ENCODE results near the gene CRYAB.
"Not testable (repeated sequence)": the region's sequence is repeated elsewhere in the genome, so short reads cannot be mapped to it uniquely, and the experiment has no call there.

CRYAB gene

GRCh38 chr11:111933872-111934271 is 22.3 kb upstream of the CRYAB start:
- Histone ChIP-seq H3K9me3 (ENCODE audit: insufficient read depth, low read length) (no peaks in the 10 kb centered on the region), H3K4me1 (ENCODE audit: insufficient read depth, insufficient read length) (no peaks in the 10 kb centered on the region), H3K36me3 (ENCODE audit: insufficient read depth, insufficient read length, low read length) (no peaks in the 10 kb centered on the region), H3K27me3 (ENCODE audit: insufficient read depth, insufficient read length) (no peaks in the 10 kb centered on the region), H3K4me3 (ENCODE audit: insufficient read length, low read depth) (no peak overlapping the region), H3K9ac (ENCODE audit: insufficient read length, low read depth) (no peak overlapping the region)
- no peak for TF ChIP-seq SUZ12 (IDR thresholded peaks at IDR 0.05; ENCODE audit: extremely low read depth, insufficient read depth, insufficient read length)
- TF ChIP-seq ZNF274 (IDR thresholded peaks at IDR 0.05; ENCODE audit: low read depth, low read length), result no peak
- no peak for TF ChIP-seq YY1 (IDR thresholded peaks at IDR 0.05; ENCODE audit: insufficient read depth, insufficient read length)
- no peak for DNase-seq (ENCODE audit: low read depth, low spot score)

GRCh38 chr11:111933176-111933575 is 21.6 kb upstream of the CRYAB start:
- DNase-seq (ENCODE audit: low read depth, low spot score); H3K9me3 ChIP-seq (ENCODE audit: insufficient read depth, low read length); H3K27me3 ChIP-seq (ENCODE audit: insufficient read depth, insufficient read length); H3K4me3 ChIP-seq (ENCODE audit: insufficient read length, low read depth); H3K9ac ChIP-seq (ENCODE audit: insufficient read length, low read depth); H3K36me3 ChIP-seq (ENCODE audit: insufficient read depth, insufficient read length, low read length); H3K4me1 ChIP-seq (ENCODE audit: insufficient read depth, insufficient read length): not testable (repeated sequence)

GRCh38 chr11:111932611-111932950 is 21.0 kb upstream of the CRYAB start:
- Histone ChIP-seq H3K36me3 (ENCODE audit: insufficient read depth, insufficient read length, low read length) (no peaks in the 10 kb centered on the region), H3K9me3 (ENCODE audit: insufficient read depth, low read length) (no peaks in the 10 kb centered on the region), H3K27me3 (ENCODE audit: insufficient read depth, insufficient read length) (no peaks in the 10 kb centered on the region), H3K4me3 (ENCODE audit: insufficient read length, low read depth) (no peak overlapping the region), H3K4me1 (ENCODE audit: insufficient read depth, insufficient read length) (no peaks in the 10 kb centered on the region), H3K9ac (ENCODE audit: insufficient read length, low read depth) (no peak overlapping the region)
- TF ChIP-seq ZNF274 (IDR thresholded peaks at IDR 0.05; ENCODE audit: low read depth, low read length) (no peak), YY1 (IDR thresholded peaks at IDR 0.05; ENCODE audit: insufficient read depth, insufficient read length) (no peak), SUZ12 (IDR thresholded peaks at IDR 0.05; ENCODE audit: extremely low read depth, insufficient read depth, insufficient read length) (no peak)
- DNase-seq (ENCODE audit: low read depth, low spot score), result no peak

- Histone ChIP-seq H3K36me3 (ENCODE audit: insufficient read depth, insufficient read length, low read length) (no peaks in the 10 kb centered on the region), H3K4me3 (ENCODE audit: insufficient read length, low read depth) (no peak overlapping the region), H3K4me1 (ENCODE audit: insufficient read depth, insufficient read length) (no peaks in the 10 kb centered on the region), H3K27me3 (ENCODE audit: insufficient read depth, insufficient read length) (no peaks in the 10 kb centered on the region), H3K9me3 (ENCODE audit: insufficient read depth, low read length) (no peaks in the 10 kb centered on the region), H3K9ac (ENCODE audit: insufficient read length, low read depth) (no peak overlapping the region)
- DNase-seq (ENCODE audit: low read depth, low spot score), result no peak
- TF ChIP-seq SUZ12 (IDR thresholded peaks at IDR 0.05; ENCODE audit: extremely low read depth, insufficient read depth, insufficient read length), result no peak
- no peak for TF ChIP-seq ZNF274 (IDR thresholded peaks at IDR 0.05; ENCODE audit: low read depth, low read length)
- no peak for TF ChIP-seq YY1 (IDR thresholded peaks at IDR 0.05; ENCODE audit: insufficient read depth, insufficient read length)
Observed at GRCh38 chr11:111930472-111930871, 18.9 kb upstream of the CRYAB start.

GRCh38 chr11:111926505-111927391 is 15.2 kb upstream of the CRYAB start:
- H3K4me3 ChIP-seq (ENCODE audit: insufficient read length, low read depth), result peak overlapping the region; percentile 43
- H3K27me3 ChIP-seq (ENCODE audit: insufficient read depth, insufficient read length), result no peaks in the 10 kb centered on the region
- H3K36me3 ChIP-seq (ENCODE audit: insufficient read depth, insufficient read length, low read length), result no peaks in the 10 kb centered on the region
- TF ChIP-seq ZNF274 (IDR thresholded peaks at IDR 0.05; ENCODE audit: low read depth, low read length) (no peak), YY1 (IDR thresholded peaks at IDR 0.05; ENCODE audit: insufficient read depth, insufficient read length) (no peak), SUZ12 (IDR thresholded peaks at IDR 0.05; ENCODE audit: extremely low read depth, insufficient read depth, insufficient read length) (no peak)
- no peaks in the 10 kb centered on the region for H3K9me3 ChIP-seq (ENCODE audit: insufficient read depth, low read length)
- no peaks in the 10 kb centered on the region for H3K4me1 ChIP-seq (ENCODE audit: insufficient read depth, insufficient read length)
- peak; percentile 94 for DNase-seq (ENCODE audit: low read depth, low spot score)
- peak overlapping the region; percentile 77 for H3K9ac ChIP-seq (ENCODE audit: insufficient read length, low read depth)

- Histone ChIP-seq H3K9ac (ENCODE audit: insufficient read length, low read depth) (peak overlapping the region; percentile 77), H3K27me3 (ENCODE audit: insufficient read depth, insufficient read length) (no peaks in the 10 kb centered on the region), H3K4me1 (ENCODE audit: insufficient read depth, insufficient read length) (no peaks in the 10 kb centered on the region), H3K36me3 (ENCODE audit: insufficient read depth, insufficient read length, low read length) (no peaks in the 10 kb centered on the region), H3K9me3 (ENCODE audit: insufficient read depth, low read length) (no peaks in the 10 kb centered on the region), H3K4me3 (ENCODE audit: insufficient read length, low read depth) (peak overlapping the region; percentile 43)
- TF ChIP-seq YY1 (IDR thresholded peaks at IDR 0.05; ENCODE audit: insufficient read depth, insufficient read length), result no peak
- no peak for TF ChIP-seq ZNF274 (IDR thresholded peaks at IDR 0.05; ENCODE audit: low read depth, low read length)
- TF ChIP-seq SUZ12 (IDR thresholded peaks at IDR 0.05; ENCODE audit: extremely low read depth, insufficient read depth, insufficient read length), result no peak
- DNase-seq (ENCODE audit: low read depth, low spot score), result no peak
Observed at GRCh38 chr11:111925953-111926352, 14.4 kb upstream of the CRYAB start.

- no peak for DNase-seq (ENCODE audit: low read depth, low spot score)
- no peak overlapping the region for H3K9ac ChIP-seq (ENCODE audit: insufficient read length, low read depth)
- no peaks in the 10 kb centered on the region for H3K36me3 ChIP-seq (ENCODE audit: insufficient read depth, insufficient read length, low read length)
- TF ChIP-seq ZNF274 (IDR thresholded peaks at IDR 0.05; ENCODE audit: low read depth, low read length) (no peak), SUZ12 (IDR thresholded peaks at IDR 0.05; ENCODE audit: extremely low read depth, insufficient read depth, insufficient read length) (no peak), YY1 (IDR thresholded peaks at IDR 0.05; ENCODE audit: insufficient read depth, insufficient read length) (no peak)
- H3K4me3 ChIP-seq (ENCODE audit: insufficient read length, low read depth), result no peak overlapping the region
- H3K9me3 ChIP-seq (ENCODE audit: insufficient read depth, low read length), result no peaks in the 10 kb centered on the region
- H3K4me1 ChIP-seq (ENCODE audit: insufficient read depth, insufficient read length), result no peaks in the 10 kb centered on the region
- no peaks in the 10 kb centered on the region for H3K27me3 ChIP-seq (ENCODE audit: insufficient read depth, insufficient read length)
Observed at GRCh38 chr11:111923951-111924350, 12.4 kb upstream of the CRYAB start.
